Spleen (tissue), 11 donors: ENCODE data around the gene SERHL2. TPM values are rescaled to one million over a fixed set of nuclear protein-coding genes. Genes with fewer than 3 reads are reported as not detected.
"Not testable (repeated sequence)": the region's sequence is repeated elsewhere in the genome, so short reads cannot be mapped to it uniquely, and the experiment has no call there.

ENCODE experiments used
- DNase-seq: peaks from one replicate; pipeline ENCODE4 v3.0.0-alpha.2; 2020
- H3K27ac ChIP-seq, 8 donors: fragments of 200-600 bp; sonication (generic) in 7 of 8; 1 replicate in 4 of 8; 2 replicates in 4 of 8; pipeline versions ENCODE4 v1.5.0 to v1.8.0; 2016 to 2021; ENCODE audit warnings: inconsistent platforms in 4 of 8, mild to moderate bottlenecking in 4 of 8, moderate library complexity in 1 of 8
- H3K27me3 ChIP-seq, 7 donors: fragments of 200-600 bp; sonication (generic) in 6 of 7; replicated peaks in 1 of 7; 1 replicate in 4 of 7; 2 replicates in 3 of 7; pipeline versions ENCODE4 v1.5.0 to v1.8.0; 2016 to 2021; ENCODE audit warnings: inconsistent platforms in 3 of 7, mild to moderate bottlenecking in 1 of 7
- H3K36me3 ChIP-seq, 6 donors: fragments of 200-600 bp; sonication (generic) in 5 of 6; 1 replicate in 4 of 6; 2 replicates in 2 of 6; pipeline versions ENCODE4 v1.5.0 to v1.8.0; 2016 to 2021; ENCODE audit warnings: inconsistent platforms in 2 of 6
- H3K4me1 ChIP-seq, 6 donors: fragments of 200-600 bp; sonication (generic) in 5 of 6; 1 replicate in 3 of 6; 2 replicates in 3 of 6; pipeline versions ENCODE4 v1.5.0 to v1.8.0; 2016 to 2021; ENCODE audit warnings: inconsistent platforms in 3 of 6
- H3K4me3 ChIP-seq, 8 donors: fragments of 200-600 bp; sonication (generic) in 7 of 8; 1 replicate in 4 of 8; 2 replicates in 4 of 8; pipeline versions ENCODE4 v1.5.0 to v1.8.0; 2016 to 2021; ENCODE audit warnings: inconsistent platforms in 4 of 8, mild to moderate bottlenecking in 4 of 8, moderate library complexity in 2 of 8
- H3K9me3 ChIP-seq, 8 donors: fragments of 200-600 bp; sonication (generic) in 7 of 8; 1 replicate in 4 of 8; 2 replicates in 4 of 8; pipeline versions ENCODE4 v1.5.0 to v1.8.0; 2016 to 2021; ENCODE audit warnings: inconsistent platforms in 4 of 8
- CTCF ChIP-seq, 11 experiments: fragments of 200-600 bp in 7 of 11; fragments of 450-650 bp in 4 of 11; sonication (generic) in 4 of 11; IDR thresholded peaks in 8 of 11; conservative IDR thresholded peaks in 3 of 11; 1 replicate in 7 of 11; 2 replicates in 4 of 11; pipeline versions ENCODE4 v1.4.0 to v1.8.0; 2016 to 2021; ENCODE audit warnings: antibody characterized with exemption in 11 of 11, inconsistent platforms in 4 of 11, mild to moderate bottlenecking in 1 of 11
- POLR2AphosphoS5 ChIP-seq, 3 donors: sonication (generic); formaldehyde crosslinking; IDR thresholded peaks; one replicate each; pipeline ENCODE4 v1.5.1; 2017; ENCODE audit warnings: antibody characterized with exemption in 3 of 3
- WGBS, 5 donors: extraction: QIAGEN DNeasy Blood & Tissue Kit in 3 of 5; methylation state at CpG; one replicate each; pipeline versions ENCODE4 v1.1.5 to v1.1.7; 2013 to 2018; 5-methylcytosine and 5-hydroxymethylcytosine counted together
- intact Hi-C: fragments of 100-400 bp; cut with DNase I; formaldehyde crosslinking; loops from one replicate; pipeline ENCODE4 v1.15.0; 2023; ENCODE audit warnings: low total_unique reads
- polyA plus RNA-seq, 3 donors: library from polyadenylated mRNA; stranded (reverse); fragments of 200-250 nt; gene quantifications; one replicate each; pipeline ENCODE4 v1.2.1, GENCODE V29; 2013
- total RNA-seq, 7 donors: library from RNA; depleted of rRNA in 3 of 7; stranded (reverse); fragments of >200 nt in 3 of 7; fragmentation: NEBNext Ultra II Directional in 4 of 7; extraction: Animal tissue kit (Norgen Biotek cat#: 25700) in 4 of 7; gene quantifications; one replicate each; pipeline versions ENCODE4 v1.1.0 to v1.2.1, GENCODE V29; 2016 to 2021
- donor health status: healthy with polysubstance abuse.
- donor health status: DM: no; HTN: no; CAD: no; lungs with moderate emphysema.
- donor health status: DM: no; HTN: no; CAD: no.
- donor health status: Bipolar disorder and iron deficiency.
- donor health status: healthy.
- donor health status: DM: no; HTN: no; CAD: no.
- donor health status: DM: yes; HTN: yes; CAD: no.

SERHL2 gene
- total and polyA plus RNA-seq, 10 donors = 1.7 to 4.1 (median 2.8) TPM

DNA sequence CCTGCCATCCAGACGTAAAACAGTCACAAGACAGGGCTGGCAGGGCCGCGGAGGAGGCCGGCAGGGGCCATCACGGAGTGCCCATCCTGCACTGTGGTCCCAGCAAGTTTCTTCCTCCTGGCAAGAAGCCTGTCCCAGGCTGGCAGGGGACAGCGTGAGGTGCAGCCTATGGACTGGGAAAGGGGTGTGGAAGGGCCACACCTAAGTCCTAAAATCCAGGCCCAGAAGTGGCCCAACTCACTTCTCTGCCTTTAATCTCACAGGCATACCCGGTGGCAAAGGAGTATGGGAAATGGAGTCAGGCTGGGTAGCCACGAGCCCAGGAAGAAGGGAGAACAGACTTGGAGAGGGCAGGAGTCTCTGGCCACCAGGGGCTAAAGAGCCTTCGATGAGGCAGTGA, 16.8 kb downstream of the SERHL2 start:
- H3K27me3 ChIP-seq, H3K9me3 ChIP-seq, H3K4me3 ChIP-seq, H3K27ac ChIP-seq, H3K4me1 ChIP-seq, DNase-seq, intact Hi-C loops: not testable (repeated sequence)
- H3K36me3 ChIP-seq = peaks cover 0 to 57% (median 39%) of the 10 kb centered on the region in 6 donors
- peak in 1 of 3 donors; percentile 18 for TF ChIP-seq POLR2AphosphoS5 (IDR thresholded peaks at IDR 0.05)
- 83 to 91% (median 86%) methylated on average over 9 of the region's 9 CpGs for WGBS, 5 donors

DNA sequence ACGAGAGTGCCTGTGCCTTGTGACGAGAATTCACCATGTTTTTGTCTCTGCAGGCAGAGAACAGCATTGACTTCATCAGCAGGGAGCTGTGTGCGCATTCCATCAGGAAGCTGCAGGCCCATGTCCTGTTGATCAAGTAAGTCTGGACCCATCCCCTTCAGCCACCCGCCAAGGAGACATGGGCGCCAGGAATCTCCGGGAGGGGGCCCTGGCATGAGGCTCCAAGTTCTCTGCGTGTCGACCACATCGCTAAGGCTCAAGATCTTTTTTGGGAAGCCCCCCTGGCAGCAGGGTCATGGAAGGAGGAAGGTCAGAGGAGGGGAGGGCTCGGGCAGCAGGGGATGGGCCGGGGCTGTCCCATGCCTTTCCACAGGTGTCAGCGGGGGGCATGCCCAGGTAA, 17.3 kb downstream of the SERHL2 start:
- DNase-seq, H3K27ac ChIP-seq, H3K27me3 ChIP-seq, H3K4me1 ChIP-seq, H3K9me3 ChIP-seq, intact Hi-C loops, H3K4me3 ChIP-seq: not testable (repeated sequence)
- 85 to 99% (median 95%) methylated on average over 2 to 12 of the region's 12 CpGs for WGBS, 5 donors
- peaks cover 0 to 62% (median 42%) of the 10 kb centered on the region in 6 donors for H3K36me3 ChIP-seq

- Histone ChIP-seq H3K4me1 (peaks cover 0 to 15% (median 5%) of the 10 kb centered on the region in 6 donors), H3K36me3 (peaks cover 0 to 86% (median 62%) of the 10 kb centered on the region in 6 donors), H3K27ac (peak overlapping the region in 3 of 8 donors; percentile 34 to 61 (median 39))
- 84 to 100% (median 93%) methylated on average over 1 of the region's 1 CpG; no CpG with 5 or more reads in 1 of the 5 donors for WGBS, 5 donors
- H3K4me3 ChIP-seq, H3K27me3 ChIP-seq, intact Hi-C loops, DNase-seq, H3K9me3 ChIP-seq: not testable (repeated sequence)
Observed at GRCh38 chr22:42574046-42574445, 20.3 kb downstream of the SERHL2 start.

GRCh38 chr22:42574468-42574867, 20.7 kb downstream of the SERHL2 start:
- intact Hi-C loops, H3K27me3 ChIP-seq, H3K9me3 ChIP-seq, H3K4me3 ChIP-seq, DNase-seq: not testable (repeated sequence)
- peaks cover 0 to 15% (median 5%) of the 10 kb centered on the region in 6 donors for H3K4me1 ChIP-seq
- 76 to 90% (median 84%) methylated on average over 16 to 18 of the region's 21 CpGs for WGBS, 5 donors
- peak overlapping the region in 4 of 8 donors; percentile 34 to 61 (median 46) for H3K27ac ChIP-seq
- peaks cover 0 to 88% (median 62%) of the 10 kb centered on the region in 6 donors for H3K36me3 ChIP-seq

GRCh38 chr22:42575996-42576574, 22.3 kb downstream of the SERHL2 start:
- H3K4me3 ChIP-seq, intact Hi-C loops, DNase-seq, H3K27me3 ChIP-seq, H3K9me3 ChIP-seq: not testable (repeated sequence)
- Histone ChIP-seq H3K4me1 (peaks cover 0 to 26% (median 11%) of the 10 kb centered on the region in 6 donors), H3K27ac (peak overlapping the region in 1 of 8 donors; percentile 14), H3K36me3 (peaks cover 0 to 79% (median 58%) of the 10 kb centered on the region in 6 donors)
- peak in 1 of 3 donors; percentile 33 for TF ChIP-seq POLR2AphosphoS5 (IDR thresholded peaks at IDR 0.05)
- WGBS, 5 donors = 79 to 92% (median 86%) methylated on average over 18 to 30 of the region's 30 CpGs

DNA sequence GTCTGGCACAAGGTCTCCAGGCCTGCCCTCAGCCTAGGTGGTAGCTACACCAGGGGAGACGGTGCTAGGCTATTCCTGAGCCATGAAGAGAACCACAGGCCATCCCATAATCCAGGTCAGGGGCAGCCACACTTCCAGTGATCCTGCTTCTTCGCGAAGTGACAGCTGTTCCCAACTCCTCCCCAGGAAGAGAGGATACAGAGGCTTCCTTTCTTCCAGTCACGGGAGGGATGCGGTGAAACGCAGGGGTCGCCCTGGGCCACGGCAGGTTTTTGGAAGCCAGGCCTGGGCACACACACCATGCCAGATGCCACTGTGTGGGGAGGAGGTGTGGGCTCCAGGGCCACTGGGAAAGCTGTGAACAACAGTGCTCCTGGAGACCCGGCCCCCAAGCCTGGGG, 23.4 kb downstream of the SERHL2 start:
- Histone ChIP-seq H3K36me3 (peaks cover 0 to 68% (median 50%) of the 10 kb centered on the region in 6 donors), H3K4me1 (peaks cover 0 to 34% (median 16%) of the 10 kb centered on the region in 6 donors)
- DNase-seq, H3K27me3 ChIP-seq, H3K9me3 ChIP-seq, H3K27ac ChIP-seq, intact Hi-C loops, H3K4me3 ChIP-seq: not testable (repeated sequence)
- WGBS, 5 donors = 62 to 98% (median 83%) methylated on average over 6 to 8 of the region's 9 CpGs

- peaks cover 0 to 63% (median 44%) of the 10 kb centered on the region in 6 donors for H3K36me3 ChIP-seq
- TF ChIP-seq POLR2AphosphoS5 (IDR thresholded peaks at IDR 0.05) (peak in 1 of 3 donors; percentile 9), CTCF (IDR thresholded peaks at IDR 0.05 in 8 of 11, conservative IDR thresholded peaks at IDR 0.05 in 3 of 11) (no peak)
- H3K4me3 ChIP-seq = no peak overlapping the region
- H3K27ac ChIP-seq = peak overlapping the region in 3 of 8 donors; percentile 18 to 45 (median 28)
- no peak for DNase-seq
- no peaks in the 10 kb centered on the region for H3K27me3 ChIP-seq
- peaks cover 0 to 40% (median 22%) of the 10 kb centered on the region in 6 donors for H3K4me1 ChIP-seq
- 71 to 83% (median 80%) methylated on average over 14 to 15 of the region's 15 CpGs for WGBS, 5 donors
- H3K9me3 ChIP-seq = no peaks in the 10 kb centered on the region
- intact Hi-C loops = no loop called here
Observed at GRCh38 chr22:42577623-42578240, 24.0 kb downstream of the SERHL2 start.

GRCh38 chr22:42580040-42580439, 26.3 kb downstream of the SERHL2 start:
- H3K36me3 ChIP-seq = peaks cover 3 to 63% (median 46%) of the 10 kb centered on the region in 6 donors
- H3K27me3 ChIP-seq, H3K9me3 ChIP-seq, H3K27ac ChIP-seq, DNase-seq, H3K4me3 ChIP-seq, intact Hi-C loops: not testable (repeated sequence)
- peaks cover 0 to 38% (median 25%) of the 10 kb centered on the region in 6 donors for H3K4me1 ChIP-seq
- WGBS, 5 donors = 81 to 94% (median 86%) methylated on average over 2 to 3 of the region's 4 CpGs

DNA sequence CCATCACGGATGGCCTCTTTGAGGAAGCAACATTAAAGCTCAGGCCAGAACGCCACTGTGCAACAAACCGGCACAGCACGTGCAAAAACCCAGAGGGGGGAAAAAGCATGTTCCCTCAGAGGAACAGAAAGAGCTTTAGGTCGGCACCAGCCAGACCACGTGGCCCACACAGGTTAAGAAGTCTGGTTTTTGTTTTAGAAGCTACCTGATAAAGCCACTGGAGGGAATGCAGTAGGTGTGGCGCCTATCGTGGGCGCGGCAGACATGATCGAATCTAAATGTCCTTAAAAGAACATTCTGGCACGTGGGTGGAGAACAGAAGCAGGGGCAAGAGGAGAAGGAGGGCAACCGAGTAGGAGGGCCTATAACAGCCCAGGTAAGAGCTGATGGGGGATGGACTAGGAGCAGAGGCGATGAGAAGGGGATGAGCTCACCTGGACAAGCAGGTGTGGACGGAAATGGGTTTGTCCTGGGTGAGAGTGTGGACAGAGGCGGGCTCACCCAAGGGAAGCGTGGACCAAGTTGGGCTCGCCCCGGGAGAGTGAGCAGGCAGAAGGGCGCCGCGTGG, 27.5 kb downstream of the SERHL2 start:
- Histone ChIP-seq H3K4me1 (peaks cover 0 to 48% (median 25%) of the 10 kb centered on the region in 6 donors), H3K4me3 (peak overlapping the region; percentile 73 to 97 (median 81)), H3K36me3 (peaks cover 4 to 71% (median 55%) of the 10 kb centered on the region in 6 donors), H3K27ac (peak overlapping the region in 7 of 8 donors; percentile 48 to 81 (median 72))
- intact Hi-C loops, H3K27me3 ChIP-seq, DNase-seq, H3K9me3 ChIP-seq: not testable (repeated sequence)
- 0 to 2% (median 1%) methylated on average over 8 to 14 of the region's 22 CpGs for WGBS, 5 donors
